Measurements from ENCODE around the gene ABHD4.
A peak's percentile ranks its signal among the peaks of the same experiment; 100 is the strongest.

Gene ABHD4

DNA sequence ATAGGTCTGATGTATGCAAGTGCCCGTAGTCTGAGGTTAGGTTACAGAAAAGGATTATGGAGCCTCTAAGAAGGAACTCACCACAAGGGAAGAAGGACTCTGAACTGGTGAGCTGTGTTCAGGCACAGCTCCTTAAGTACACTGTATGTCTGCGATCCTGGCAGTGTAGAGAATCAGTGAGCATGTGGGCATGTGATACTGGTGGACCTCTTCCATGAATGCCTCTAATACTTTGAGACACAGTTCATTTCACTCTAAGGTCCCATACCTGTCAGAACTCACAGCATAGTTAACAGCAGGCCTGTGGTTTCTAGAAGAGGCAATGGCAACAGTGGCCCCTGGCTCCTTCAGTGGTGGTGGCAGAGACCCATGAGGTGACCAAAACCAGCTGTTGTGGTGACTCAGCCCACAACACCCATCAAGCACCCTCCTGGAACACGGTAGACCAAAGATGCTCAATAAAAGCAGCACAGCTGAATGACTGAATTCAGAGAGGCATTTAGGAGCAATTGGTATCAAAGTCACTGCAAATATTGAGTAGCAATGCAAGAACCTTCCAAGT, 52.9 kb downstream of the ABHD4 start:
- peak; percentile 34 for DNase-seq (ENCODE audit: low read depth)
- no peak for TF ChIP-seq CTCF (IDR thresholded peaks at IDR 0.05; ENCODE audit: low read depth, low read length, missing control alignments)
- no peak overlapping the region for H3K4me3 ChIP-seq (ENCODE audit: low read depth, low read length)

DNA sequence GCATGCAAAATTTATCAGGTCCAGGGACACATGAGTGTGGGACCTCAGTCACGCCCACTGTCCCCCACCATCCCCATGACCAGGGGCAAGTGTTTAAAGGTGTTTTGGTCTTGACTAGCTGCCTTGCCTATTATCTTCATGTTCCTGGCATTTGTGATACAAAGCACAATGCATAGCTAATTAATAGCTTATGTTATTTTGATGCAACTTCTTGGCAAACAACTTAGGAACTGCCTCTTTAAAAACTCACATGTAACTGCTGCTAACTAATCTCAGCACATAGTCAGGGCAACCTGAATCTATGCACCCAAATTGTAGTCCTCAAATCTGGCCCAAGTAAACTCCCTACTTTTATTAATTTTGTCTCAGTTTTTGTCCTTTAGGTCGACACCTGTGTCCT, 53.5 kb downstream of the ABHD4 start:
- no peak for TF ChIP-seq CTCF (IDR thresholded peaks at IDR 0.05; ENCODE audit: low read depth, low read length, missing control alignments)
- no peak for DNase-seq (ENCODE audit: low read depth)
- no peak overlapping the region for H3K4me3 ChIP-seq (ENCODE audit: low read depth, low read length)

GRCh38 chr14:22653012-22653621, 55.0 kb downstream of the ABHD4 start:
- DNase-seq (ENCODE audit: low read depth): peak; percentile 33
- no peak overlapping the region for H3K4me3 ChIP-seq (ENCODE audit: low read depth, low read length)
- TF ChIP-seq CTCF (IDR thresholded peaks at IDR 0.05; ENCODE audit: low read depth, low read length, missing control alignments): peak; percentile 93

DNA sequence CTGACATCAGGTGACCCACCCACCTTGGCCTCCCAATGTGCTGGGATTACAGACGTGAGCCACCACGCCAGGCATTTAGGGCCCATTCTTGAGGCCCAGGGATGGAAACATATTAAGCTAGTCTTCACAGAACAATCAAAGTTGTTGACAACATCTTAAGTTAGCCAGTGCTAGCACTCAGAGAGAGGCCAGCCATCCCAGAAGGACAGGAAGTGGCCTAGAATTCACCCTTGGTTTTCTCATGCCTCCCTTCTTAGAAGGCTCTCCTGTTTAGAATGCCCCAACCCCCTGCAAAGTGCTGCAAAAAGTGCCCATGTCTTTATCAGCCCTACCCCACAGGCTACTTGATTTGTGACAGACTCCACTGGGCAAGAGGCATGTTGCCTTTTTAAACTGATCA, 58.1 kb downstream of the ABHD4 start:
- TF ChIP-seq CTCF (IDR thresholded peaks at IDR 0.05; ENCODE audit: low read depth, low read length, missing control alignments): no peak
- no peak overlapping the region for H3K4me3 ChIP-seq (ENCODE audit: low read depth, low read length)
- DNase-seq (ENCODE audit: low read depth): no peak

GRCh38 chr14:22656945-22657731, 59.0 kb downstream of the ABHD4 start:
- TF ChIP-seq CTCF (IDR thresholded peaks at IDR 0.05; ENCODE audit: low read depth, low read length, missing control alignments): no peak
- H3K4me3 ChIP-seq (ENCODE audit: low read depth, low read length): no peak overlapping the region
- no peak for DNase-seq (ENCODE audit: low read depth)

DNA sequence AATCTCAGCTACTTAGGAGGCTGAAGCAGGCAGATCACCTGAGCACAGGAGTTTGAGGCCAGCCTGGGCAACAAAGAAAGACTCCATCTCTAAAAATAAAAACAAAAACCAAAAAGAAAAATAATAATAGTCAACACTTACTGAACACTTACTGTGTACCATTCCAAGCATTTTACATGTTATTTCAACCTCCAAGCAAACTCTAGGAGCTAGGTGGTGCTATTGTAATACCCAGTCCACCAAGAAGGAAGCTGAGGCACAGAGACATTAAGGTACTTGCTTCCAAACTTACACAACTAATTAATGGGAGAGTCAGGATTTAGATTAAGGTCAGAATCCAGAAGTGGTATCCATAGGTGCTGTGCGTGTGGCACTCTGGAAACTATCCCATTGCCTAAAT, 59.8 kb downstream of the ABHD4 start:
- peak; percentile 25 for TF ChIP-seq CTCF (IDR thresholded peaks at IDR 0.05; ENCODE audit: low read depth, low read length, missing control alignments)

More for the DNA sequence above, 59.8 kb downstream of the ABHD4 start:
- no peak overlapping the region for H3K4me3 ChIP-seq (ENCODE audit: low read depth, low read length)
- no peak for DNase-seq (ENCODE audit: low read depth)

Data from GM12864 (cell line).